ENCODE data around the gene ANO1. TPM values are rescaled to one million over a fixed set of nuclear protein-coding genes. Genes with fewer than 3 reads are reported as not detected.

The ANO1 gene
- polyA plus RNA-seq, 1 donor (not counting 4 experiments of a cell fraction or from before 2014, with no cell fraction given), result 45.2 TPM

DNA sequence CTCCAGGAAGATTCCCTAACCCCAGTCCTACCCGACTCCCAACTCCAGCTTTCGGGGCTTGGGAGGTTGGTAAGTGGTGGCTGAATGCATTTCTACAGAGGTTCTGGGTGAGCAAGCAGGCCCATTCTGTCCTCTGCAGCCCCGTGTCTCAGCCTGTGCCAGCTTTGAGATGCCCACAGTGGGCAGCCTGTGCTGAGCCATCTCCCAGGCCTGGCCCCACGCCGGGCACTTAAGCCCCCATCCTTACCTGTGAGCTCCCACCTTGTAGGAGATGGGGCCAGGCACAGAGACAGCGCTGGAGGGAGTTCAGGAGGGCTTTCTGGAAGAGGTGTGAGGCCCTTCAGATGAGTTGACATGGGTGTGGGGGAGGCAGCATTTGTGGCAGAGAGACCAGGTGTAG, 54.5 kb downstream of the ANO1 start:
- Histone ChIP-seq H3K36me3 (ENCODE audit: control insufficient read depth in 2 of 2, extremely low read depth in 1 of 2, insufficient read depth in 2 of 2, low read length in 2 of 2) (peaks cover 0 to 19% of the 10 kb centered on the region in 2 experiments), H3K4me2 (ENCODE audit: control insufficient read depth, extremely low read depth, insufficient read depth, low read depth, low read length) (no peak overlapping the region), H3K27me3 (ENCODE audit: control insufficient read depth, extremely low read depth, insufficient read depth, low read length) (no peaks in the 10 kb centered on the region), H3K79me2 (ENCODE audit: control insufficient read depth, insufficient read depth, low read length) (no peaks in the 10 kb centered on the region), H4K20me1 (ENCODE audit: control insufficient read depth, extremely low read depth, insufficient read depth, low read length) (no peaks in the 10 kb centered on the region), H3K4me1 (ENCODE audit: control insufficient read depth, extremely low read depth, insufficient read depth, low read length) (peaks cover 3% of the 10 kb centered on the region), H2AFZ (ENCODE audit: control insufficient read depth, low read length) (no peak overlapping the region), H3K9me1 (ENCODE audit: control insufficient read depth, extremely low read depth, insufficient read depth, low read length) (no peaks in the 10 kb centered on the region), H3K4me3 (ENCODE audit: control insufficient read depth in 2 of 3, extremely low read depth in 1 of 3, insufficient read depth in 2 of 3, low read depth in 1 of 3, low read length in 3 of 3) (no peak overlapping the region), H3K27ac (ENCODE audit: control insufficient read depth, insufficient read depth, low read length) (no peak overlapping the region), H3K9ac (ENCODE audit: control insufficient read depth, extremely low read depth, insufficient read depth, low read length) (no peak overlapping the region), H3K9me3 (ENCODE audit: control insufficient read depth, low read depth, low read length) (no peaks in the 10 kb centered on the region)
- TF ChIP-seq EZH2 (IDR thresholded peaks at IDR 0.05; ENCODE audit: low read length), result no peak
- TF ChIP-seq, protein P1, sequence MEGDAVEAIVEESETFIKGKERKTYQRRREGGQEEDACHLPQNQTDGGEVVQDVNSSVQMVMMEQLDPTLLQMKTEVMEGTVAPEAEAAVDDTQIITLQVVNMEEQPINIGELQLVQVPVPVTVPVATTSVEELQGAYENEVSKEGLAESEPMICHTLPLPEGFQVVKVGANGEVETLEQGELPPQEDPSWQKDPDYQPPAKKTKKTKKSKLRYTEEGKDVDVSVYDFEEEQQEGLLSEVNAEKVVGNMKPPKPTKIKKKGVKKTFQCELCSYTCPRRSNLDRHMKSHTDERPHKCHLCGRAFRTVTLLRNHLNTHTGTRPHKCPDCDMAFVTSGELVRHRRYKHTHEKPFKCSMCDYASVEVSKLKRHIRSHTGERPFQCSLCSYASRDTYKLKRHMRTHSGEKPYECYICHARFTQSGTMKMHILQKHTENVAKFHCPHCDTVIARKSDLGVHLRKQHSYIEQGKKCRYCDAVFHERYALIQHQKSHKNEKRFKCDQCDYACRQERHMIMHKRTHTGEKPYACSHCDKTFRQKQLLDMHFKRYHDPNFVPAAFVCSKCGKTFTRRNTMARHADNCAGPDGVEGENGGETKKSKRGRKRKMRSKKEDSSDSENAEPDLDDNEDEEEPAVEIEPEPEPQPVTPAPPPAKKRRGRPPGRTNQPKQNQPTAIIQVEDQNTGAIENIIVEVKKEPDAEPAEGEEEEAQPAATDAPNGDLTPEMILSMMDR (optimal IDR thresholded peaks at IDR 0.05 in 1 of 3, IDR thresholded peaks at IDR 0.05 in 1 of 3, conservative IDR thresholded peaks at IDR 0.05 in 1 of 3; ENCODE audit: extremely low read depth in 1 of 3, insufficient read depth in 2 of 3, low read length in 3 of 3), result no peak
- dilution Hi-C loops (cut with MboI; ENCODE audit: extremely low pct_ligation_motif_present, low sequenced_read_pairs), result no loop called here
- FAIRE-seq (no peak), DNase-seq (ENCODE audit: low read depth, low spot score) (no peak)

DNA sequence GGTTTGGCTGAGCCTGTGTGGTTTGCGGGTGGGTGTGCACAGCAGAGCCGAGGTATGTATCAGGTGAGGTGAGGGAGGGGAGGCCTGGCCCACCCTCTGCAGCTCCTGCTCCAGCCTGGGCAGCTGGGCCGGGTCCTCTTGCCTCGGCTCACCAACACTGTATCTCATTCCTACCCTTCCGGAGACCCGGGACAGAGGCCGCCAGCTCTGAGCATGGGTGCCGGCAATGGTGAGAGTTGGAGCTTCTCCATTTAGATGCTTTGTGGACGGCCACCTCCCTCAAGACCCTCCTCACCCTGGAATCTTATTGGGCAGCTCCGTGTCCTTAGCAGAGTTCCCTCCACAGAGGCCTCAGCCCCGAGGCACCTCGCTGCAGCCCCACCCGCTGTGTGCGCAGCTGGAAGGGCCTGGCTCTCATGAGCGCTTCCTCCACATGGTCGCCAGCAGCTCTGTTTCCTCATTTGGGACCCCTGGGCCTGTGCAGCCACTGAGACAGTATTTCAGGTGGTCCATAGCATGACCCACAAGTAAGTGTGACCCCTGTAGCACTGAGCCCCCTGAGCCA, 55.7 kb downstream of the ANO1 start:
- no peak for FAIRE-seq
- no peaks in the 10 kb centered on the region for H3K4me1 ChIP-seq (ENCODE audit: control insufficient read depth, extremely low read depth, insufficient read depth, low read length)
- no peaks in the 10 kb centered on the region for H3K9me1 ChIP-seq (ENCODE audit: control insufficient read depth, extremely low read depth, insufficient read depth, low read length)
- dilution Hi-C loops (cut with MboI; ENCODE audit: extremely low pct_ligation_motif_present, low sequenced_read_pairs), result no loop called here
- no peaks in the 10 kb centered on the region for H4K20me1 ChIP-seq (ENCODE audit: control insufficient read depth, extremely low read depth, insufficient read depth, low read length)
- no peaks in the 10 kb centered on the region for H3K9me3 ChIP-seq (ENCODE audit: control insufficient read depth, low read depth, low read length)
- H3K4me3 ChIP-seq (ENCODE audit: control insufficient read depth in 2 of 3, extremely low read depth in 1 of 3, insufficient read depth in 2 of 3, low read depth in 1 of 3, low read length in 3 of 3), result no peak overlapping the region
- DNase-seq (ENCODE audit: low read depth, low spot score), result no peak
- H3K79me2 ChIP-seq (ENCODE audit: control insufficient read depth, insufficient read depth, low read length), result no peaks in the 10 kb centered on the region
- H3K36me3 ChIP-seq (ENCODE audit: control insufficient read depth in 2 of 2, extremely low read depth in 1 of 2, insufficient read depth in 2 of 2, low read length in 2 of 2), result peaks cover 0 to 16% of the 10 kb centered on the region in 2 experiments
- no peaks in the 10 kb centered on the region for H3K27me3 ChIP-seq (ENCODE audit: control insufficient read depth, extremely low read depth, insufficient read depth, low read length)
- no peak overlapping the region for H3K9ac ChIP-seq (ENCODE audit: control insufficient read depth, extremely low read depth, insufficient read depth, low read length)
- no peak overlapping the region for H3K4me2 ChIP-seq (ENCODE audit: control insufficient read depth, extremely low read depth, insufficient read depth, low read depth, low read length)
- TF ChIP-seq, protein P1 (optimal IDR thresholded peaks at IDR 0.05 in 1 of 3, IDR thresholded peaks at IDR 0.05 in 1 of 3, conservative IDR thresholded peaks at IDR 0.05 in 1 of 3; ENCODE audit: extremely low read depth in 1 of 3, insufficient read depth in 2 of 3, low read length in 3 of 3), result no peak
- TF ChIP-seq EZH2 (IDR thresholded peaks at IDR 0.05; ENCODE audit: low read length), result no peak
- no peak overlapping the region for H2AFZ ChIP-seq (ENCODE audit: control insufficient read depth, low read length)
- no peak overlapping the region for H3K27ac ChIP-seq (ENCODE audit: control insufficient read depth, insufficient read depth, low read length)

Data from keratinocyte (primary cell).